ENCODE measurements around the gene CRABP2. TPM values are rescaled to one million over a fixed set of nuclear protein-coding genes. Genes with fewer than 3 reads are reported as not detected.

Gene CRABP2
- total and polyA plus RNA-seq, 2 of the 13 experiments (the other 11 are each of a cell fraction or from before 2014, with no cell fraction given), result 0.40 to 0.60 TPM

DNA sequence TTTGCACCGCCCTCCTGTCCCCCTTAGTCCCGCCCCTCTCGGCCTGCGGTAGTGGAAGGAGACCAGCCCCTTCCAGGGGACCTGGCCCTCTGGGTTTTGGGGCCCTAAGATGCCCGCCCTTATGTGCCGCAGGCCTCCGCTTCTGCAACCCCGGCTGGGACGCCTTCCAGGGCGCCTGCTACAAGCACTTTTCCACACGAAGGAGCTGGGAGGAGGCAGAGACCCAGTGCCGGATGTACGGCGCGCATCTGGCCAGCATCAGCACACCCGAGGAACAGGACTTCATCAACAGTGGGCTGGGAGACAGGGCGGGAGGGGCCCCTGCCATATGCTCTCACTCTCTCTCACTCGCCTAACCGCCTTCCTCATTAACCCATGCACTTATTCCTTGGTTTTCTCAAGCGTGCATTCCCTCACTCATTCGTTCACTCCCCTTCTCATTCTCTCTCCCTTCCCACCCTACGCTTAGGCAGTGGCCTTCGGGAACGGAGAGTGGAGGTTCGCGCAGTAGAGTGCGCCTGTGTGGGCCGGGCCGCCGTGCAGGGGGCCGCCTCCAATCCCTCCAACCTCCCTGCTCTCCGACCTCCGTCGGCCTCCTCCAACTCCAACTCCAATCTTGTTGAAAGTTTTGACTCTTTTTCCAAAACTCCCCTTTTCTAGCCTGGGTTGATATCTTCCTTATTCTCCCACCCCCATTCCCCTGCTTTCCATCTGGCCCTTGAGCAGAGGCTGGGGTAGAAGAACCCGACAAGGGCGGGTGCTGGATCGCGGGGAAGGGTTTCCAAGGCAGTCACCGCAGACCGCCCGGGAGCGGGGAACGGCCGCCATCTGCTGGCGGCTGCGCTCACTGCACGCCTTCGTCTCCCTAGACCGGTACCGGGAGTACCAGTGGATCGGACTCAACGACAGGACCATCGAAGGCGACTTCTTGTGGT is 48.3 kb downstream of the CRABP2 start (continued):
- TF ChIP-seq, protein P1, sequence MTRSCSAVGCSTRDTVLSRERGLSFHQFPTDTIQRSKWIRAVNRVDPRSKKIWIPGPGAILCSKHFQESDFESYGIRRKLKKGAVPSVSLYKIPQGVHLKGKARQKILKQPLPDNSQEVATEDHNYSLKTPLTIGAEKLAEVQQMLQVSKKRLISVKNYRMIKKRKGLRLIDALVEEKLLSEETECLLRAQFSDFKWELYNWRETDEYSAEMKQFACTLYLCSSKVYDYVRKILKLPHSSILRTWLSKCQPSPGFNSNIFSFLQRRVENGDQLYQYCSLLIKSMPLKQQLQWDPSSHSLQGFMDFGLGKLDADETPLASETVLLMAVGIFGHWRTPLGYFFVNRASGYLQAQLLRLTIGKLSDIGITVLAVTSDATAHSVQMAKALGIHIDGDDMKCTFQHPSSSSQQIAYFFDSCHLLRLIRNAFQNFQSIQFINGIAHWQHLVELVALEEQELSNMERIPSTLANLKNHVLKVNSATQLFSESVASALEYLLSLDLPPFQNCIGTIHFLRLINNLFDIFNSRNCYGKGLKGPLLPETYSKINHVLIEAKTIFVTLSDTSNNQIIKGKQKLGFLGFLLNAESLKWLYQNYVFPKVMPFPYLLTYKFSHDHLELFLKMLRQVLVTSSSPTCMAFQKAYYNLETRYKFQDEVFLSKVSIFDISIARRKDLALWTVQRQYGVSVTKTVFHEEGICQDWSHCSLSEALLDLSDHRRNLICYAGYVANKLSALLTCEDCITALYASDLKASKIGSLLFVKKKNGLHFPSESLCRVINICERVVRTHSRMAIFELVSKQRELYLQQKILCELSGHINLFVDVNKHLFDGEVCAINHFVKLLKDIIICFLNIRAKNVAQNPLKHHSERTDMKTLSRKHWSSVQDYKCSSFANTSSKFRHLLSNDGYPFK (CRISPR knock-in tag; IDR thresholded peaks at IDR 0.05; ENCODE audit: borderline replicate concordance), result 0 out of 2 replicates have a peak, but pooled peaks have one; percentile 24
- TF ChIP-seq RBM22 (optimal IDR thresholded peaks at IDR 0.05; ENCODE audit: low read length), result peak; percentile 79
- TF ChIP-seq ZBTB42 (CRISPR knock-in tag; IDR thresholded peaks at IDR 0.05), result no peak
- 0 out of 2 replicates have a peak, but pooled peaks have one; percentile 25 for TF ChIP-seq HNF1B (CRISPR knock-in tag; IDR thresholded peaks at IDR 0.05)
- TF ChIP-seq ZNF317 (CRISPR knock-in tag; IDR thresholded peaks at IDR 0.05), result no peak
- no peak for TF ChIP-seq ZNF383 (CRISPR knock-in tag; IDR thresholded peaks at IDR 0.05; ENCODE audit: borderline replicate concordance)
- peak; percentile 89; the same call in 1 of the 2 replicates for TF ChIP-seq ZNF564 (CRISPR knock-in tag; IDR thresholded peaks at IDR 0.05)
- TF ChIP-seq ZSCAN30 (CRISPR knock-in tag; IDR thresholded peaks at IDR 0.05), result no peak
- TF ChIP-seq, protein P2, sequence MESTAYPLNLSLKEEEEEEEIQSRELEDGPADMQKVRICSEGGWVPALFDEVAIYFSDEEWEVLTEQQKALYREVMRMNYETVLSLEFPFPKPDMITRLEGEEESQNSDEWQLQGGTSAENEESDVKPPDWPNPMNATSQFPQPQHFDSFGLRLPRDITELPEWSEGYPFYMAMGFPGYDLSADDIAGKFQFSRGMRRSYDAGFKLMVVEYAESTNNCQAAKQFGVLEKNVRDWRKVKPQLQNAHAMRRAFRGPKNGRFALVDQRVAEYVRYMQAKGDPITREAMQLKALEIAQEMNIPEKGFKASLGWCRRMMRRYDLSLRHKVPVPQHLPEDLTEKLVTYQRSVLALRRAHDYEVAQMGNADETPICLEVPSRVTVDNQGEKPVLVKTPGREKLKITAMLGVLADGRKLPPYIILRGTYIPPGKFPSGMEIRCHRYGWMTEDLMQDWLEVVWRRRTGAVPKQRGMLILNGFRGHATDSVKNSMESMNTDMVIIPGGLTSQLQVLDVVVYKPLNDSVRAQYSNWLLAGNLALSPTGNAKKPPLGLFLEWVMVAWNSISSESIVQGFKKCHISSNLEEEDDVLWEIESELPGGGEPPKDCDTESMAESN (CRISPR knock-in tag; conservative IDR thresholded peaks at IDR 0.05), result peak; percentile 51; the same call in 1 of the 2 replicates
- TF ChIP-seq ZNF816 (CRISPR knock-in tag; IDR thresholded peaks at IDR 0.05; ENCODE audit: borderline replicate concordance), result 0 out of 2 replicates have a peak, but pooled peaks have one; percentile 35
- 0 out of 2 replicates have a peak, but pooled peaks have one; percentile 37 for TF ChIP-seq CBFB (CRISPR knock-in tag; IDR thresholded peaks at IDR 0.05)
- TF ChIP-seq IRF9 (CRISPR knock-in tag; IDR thresholded peaks at IDR 0.05; ENCODE audit: borderline replicate concordance), result peak; percentile 18; the same call in 1 of the 2 replicates
- peak; percentile 26; the same call in 1 of the 2 replicates for TF ChIP-seq KDM2A (CRISPR knock-in tag; IDR thresholded peaks at IDR 0.05; ENCODE audit: borderline replicate concordance, low read depth)
- TF ChIP-seq AGO2 (optimal IDR thresholded peaks at IDR 0.05; ENCODE audit: low read depth, low read length), result peak; percentile 92
- TF ChIP-seq ZNF44 (CRISPR knock-in tag; IDR thresholded peaks at IDR 0.05), result no peak
- TF ChIP-seq TBX2 (CRISPR knock-in tag; IDR thresholded peaks at IDR 0.05; ENCODE audit: borderline replicate concordance), result no peak
- TF ChIP-seq FOSL2 (CRISPR knock-in tag; IDR thresholded peaks at IDR 0.05), result peak; percentile 8; the same call in 1 of the 2 replicates
- no peak for TF ChIP-seq SMAD3 (CRISPR knock-in tag; IDR thresholded peaks at IDR 0.05)
- peak; percentile 35 for TF ChIP-seq HNRNPLL (IDR thresholded peaks at IDR 0.05; ENCODE audit: low read depth, low read length, poor library complexity, severe bottlenecking)
- TF ChIP-seq ZBTB38 (CRISPR knock-in tag; IDR thresholded peaks at IDR 0.05), result 0 out of 2 replicates have a peak, but pooled peaks have one; percentile 5
